GM12875 (cell line): ENCODE data around the gene SDK1.
"Not testable (repeated sequence)": the region's sequence is repeated elsewhere in the genome, so short reads cannot be mapped to it uniquely, and the experiment has no call there.

ENCODE experiments used
- H3K4me3 ChIP-seq: one replicate; pipeline ENCODE4 v1.5.1; 2011; ENCODE audit warnings: low read depth, low read length, control low read depth
- CTCF ChIP-seq: IDR thresholded peaks from 2 replicates; pipeline ENCODE4 v1.5.1; 2011; ENCODE audit warnings: low read depth, mild to moderate bottlenecking, control low read depth, inconsistent platforms, low read length, moderate library complexity, borderline replicate concordance; ENCODE audit not compliant: insufficient read depth

Gene SDK1

GRCh38 chr7:3579638-3580219 is 278.7 kb downstream of the SDK1 start:
- no peak for TF ChIP-seq CTCF
- H3K4me3 ChIP-seq, result no peak overlapping the region

GRCh38 chr7:3582145-3582544 is 281.1 kb downstream of the SDK1 start:
- not testable (repeated sequence) for H3K4me3 ChIP-seq

- TF ChIP-seq CTCF, result no peak
Observed at GRCh38 chr7:3585826-3586225, 284.8 kb downstream of the SDK1 start.

GRCh38 chr7:3588341-3588740 is 287.3 kb downstream of the SDK1 start:
- H3K4me3 ChIP-seq, result no peak overlapping the region
- TF ChIP-seq CTCF, result no peak

More at GRCh38 chr7:3585826-3586225, 284.8 kb downstream of the SDK1 start:
- no peak overlapping the region for H3K4me3 ChIP-seq

GRCh38 chr7:3589752-3590151 is 288.7 kb downstream of the SDK1 start:
- TF ChIP-seq CTCF, result no peak
- H3K4me3 ChIP-seq, result no peak overlapping the region

- TF ChIP-seq CTCF, result no peak
Observed at GRCh38 chr7:3591219-3591618, 290.2 kb downstream of the SDK1 start.

GRCh38 chr7:3591944-3592343 is 290.9 kb downstream of the SDK1 start:
- TF ChIP-seq CTCF, result no peak
- no peak overlapping the region for H3K4me3 ChIP-seq

More at GRCh38 chr7:3591219-3591618, 290.2 kb downstream of the SDK1 start:
- no peak overlapping the region for H3K4me3 ChIP-seq
